Kidney glomerular epithelial cell (primary cell): ENCODE data around the gene B4GALNT3.
A peak's percentile ranks its signal among the peaks of the same experiment; 100 is the strongest.
"Not testable (repeated sequence)": the region's sequence is repeated elsewhere in the genome, so short reads cannot be mapped to it uniquely, and the experiment has no call there.

ENCODE experiments used
- DNase-seq: peaks from one replicate; lab custom pipeline; 2025; lab: John Stamatoyannopoulos, UW

B4GALNT3 gene

DNA sequence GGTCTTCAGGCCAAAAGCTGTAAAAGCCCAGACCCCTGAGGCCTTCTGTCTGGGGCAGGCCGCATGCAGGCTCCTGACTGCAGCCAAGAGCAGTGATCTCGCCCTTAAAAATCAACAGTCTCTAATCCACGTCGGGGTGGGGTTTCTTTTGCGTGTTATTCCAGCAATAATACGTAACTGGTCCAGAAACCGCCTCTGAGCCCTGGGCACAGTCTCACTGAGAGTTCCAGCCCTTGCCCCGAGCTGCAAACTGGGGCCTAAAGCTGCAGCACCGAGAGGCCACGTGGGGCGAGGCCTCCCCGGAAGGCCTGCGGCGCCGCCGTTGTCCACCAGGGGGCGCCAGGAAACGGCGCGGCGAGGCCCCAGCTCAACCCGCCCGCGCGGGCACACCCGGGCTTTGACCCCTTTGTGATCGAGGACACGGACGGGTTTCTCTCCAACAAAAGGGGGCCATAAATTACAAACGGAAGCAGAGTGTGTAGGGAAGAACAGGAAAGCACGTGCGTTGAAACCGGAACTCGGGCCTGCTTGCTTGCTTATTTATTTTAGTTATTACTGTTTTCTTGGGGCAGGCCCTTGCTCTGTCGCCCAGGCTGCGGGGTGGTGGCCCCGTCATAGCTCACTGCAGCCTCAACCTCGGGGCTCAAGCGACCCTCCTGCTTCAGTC lies 116.3 kb downstream of the B4GALNT3 start:
- peak; percentile 30 for DNase-seq

- no peak for DNase-seq
Observed at GRCh38 chr12:576615-577110, 116.9 kb downstream of the B4GALNT3 start.

- not testable (repeated sequence) for DNase-seq
Observed at GRCh38 chr12:577994-578747, 118.4 kb downstream of the B4GALNT3 start.

DNA sequence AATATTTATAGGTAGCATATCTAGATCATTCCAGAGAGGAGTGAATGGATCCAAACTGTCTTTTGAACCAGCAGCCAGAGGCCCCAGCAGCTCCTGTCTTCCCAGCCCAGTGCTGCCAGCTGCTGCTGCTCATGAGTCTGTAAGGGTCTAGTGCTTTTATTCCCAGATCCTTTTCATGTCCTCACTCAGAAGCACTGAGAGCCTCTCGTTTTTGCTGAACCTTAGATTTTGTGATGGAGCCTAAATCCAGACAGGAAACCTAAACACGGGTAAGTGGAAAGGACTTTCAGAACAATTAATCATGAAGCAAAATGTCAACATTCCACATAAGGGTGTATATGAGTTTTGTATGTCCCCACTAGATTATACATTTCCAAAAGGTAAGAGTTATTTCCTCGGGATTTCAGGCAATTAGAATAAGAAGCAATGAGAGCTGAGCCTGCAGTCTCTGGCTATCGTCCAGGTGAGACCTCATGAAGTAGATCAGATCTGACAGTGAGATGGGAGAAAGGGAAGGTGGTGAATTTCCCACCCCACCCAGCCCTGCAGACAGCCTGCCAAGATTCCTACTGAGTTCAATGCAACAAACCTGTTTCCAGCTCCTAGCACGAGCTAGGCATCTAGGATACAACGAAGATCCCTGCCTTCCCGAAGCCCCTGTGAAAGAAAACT lies 119.1 kb downstream of the B4GALNT3 start:
- DNase-seq = no peak

DNA sequence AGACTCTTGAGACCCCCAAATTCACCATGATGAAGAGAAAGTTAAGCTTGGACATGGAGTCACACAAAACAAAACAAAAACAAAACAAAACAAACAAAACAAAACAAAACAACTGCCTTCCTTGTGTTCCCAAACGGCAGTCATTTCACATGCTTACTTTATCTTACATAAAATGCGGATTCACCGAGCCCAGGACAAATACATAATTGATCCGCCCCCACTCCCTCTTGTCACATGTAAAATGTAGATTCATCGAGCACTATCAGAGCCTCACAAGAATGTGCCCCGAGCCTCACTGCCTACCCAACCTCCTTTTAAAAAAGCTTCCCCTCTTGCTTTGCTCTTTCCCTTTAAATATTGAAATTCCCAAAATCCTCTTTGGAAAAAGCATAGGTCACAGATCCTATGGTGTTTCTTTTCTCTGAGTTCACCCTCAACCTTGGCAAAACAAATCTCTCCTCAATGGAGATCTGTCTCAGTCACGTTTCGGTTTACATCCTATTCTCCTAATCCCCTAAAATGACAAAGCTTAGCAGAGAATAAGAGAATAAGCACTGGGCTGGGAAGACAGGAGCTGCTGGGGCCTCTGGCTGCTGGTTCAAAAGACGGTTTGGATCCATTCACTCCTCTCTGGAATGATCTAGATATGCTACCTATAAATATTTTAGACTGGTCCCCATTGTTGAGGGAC lies 119.8 kb downstream of the B4GALNT3 start:
- DNase-seq = no peak

DNA sequence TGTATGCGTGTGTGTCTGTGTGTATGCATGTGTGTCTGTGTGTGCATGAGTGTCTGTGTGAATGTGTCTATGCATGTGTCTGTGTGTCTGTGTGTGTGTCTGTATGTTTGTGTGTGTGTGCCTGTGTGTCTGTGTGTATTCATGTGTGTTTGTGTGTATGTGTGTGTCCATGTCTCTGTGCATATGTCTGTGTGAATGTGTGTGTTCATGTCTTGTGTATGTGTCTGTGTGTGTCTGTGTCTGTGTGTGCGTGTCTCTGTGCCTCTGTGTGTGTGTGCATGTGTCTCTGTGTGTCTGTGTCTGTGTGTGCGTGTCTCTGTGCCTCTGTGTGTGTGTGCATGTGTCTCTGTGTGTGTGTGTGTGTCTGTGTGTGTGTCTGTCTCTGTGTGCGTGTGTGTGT lies 121.1 kb downstream of the B4GALNT3 start:
- no peak for DNase-seq

DNA sequence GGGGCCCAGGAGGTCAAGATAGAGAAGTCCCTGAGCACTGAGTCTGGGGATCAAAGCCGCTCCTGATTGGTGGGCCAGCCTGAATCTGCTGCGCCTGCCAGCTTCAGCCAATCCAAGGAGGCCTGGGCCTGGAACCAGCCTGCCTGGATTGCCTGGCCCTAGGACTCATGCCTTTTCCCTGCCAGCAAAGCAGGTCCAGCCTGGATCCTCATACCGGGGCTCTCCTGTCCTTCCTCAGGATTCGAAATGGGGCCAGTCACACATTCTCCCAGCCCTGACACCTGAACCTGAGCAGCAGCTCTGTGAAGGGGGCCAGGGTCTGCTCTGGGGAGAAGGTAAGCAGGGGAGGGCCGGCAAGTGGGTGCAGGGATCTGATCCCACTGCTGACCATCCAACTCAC lies 121.6 kb downstream of the B4GALNT3 start:
- no peak for DNase-seq

DNA sequence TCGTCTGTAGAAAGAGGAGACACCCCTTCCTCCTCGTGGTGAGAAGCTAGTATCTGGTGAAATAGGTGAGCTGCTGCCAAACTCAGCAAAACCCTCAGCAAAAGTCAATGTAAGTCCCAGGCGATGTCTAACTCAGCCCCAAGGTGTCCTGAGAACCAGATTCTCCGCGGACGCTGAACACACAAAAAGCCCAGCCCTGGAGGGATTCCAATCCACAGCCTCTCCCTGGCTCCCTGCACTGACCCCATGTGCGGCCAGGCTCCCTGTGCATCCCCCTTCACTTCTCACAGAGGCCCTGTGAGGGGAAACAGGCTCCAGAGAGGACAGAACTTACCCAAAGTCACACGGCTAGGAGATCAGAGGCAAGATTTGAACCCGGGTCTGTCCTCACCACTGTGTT lies 122.0 kb downstream of the B4GALNT3 start:
- DNase-seq = no peak

DNA sequence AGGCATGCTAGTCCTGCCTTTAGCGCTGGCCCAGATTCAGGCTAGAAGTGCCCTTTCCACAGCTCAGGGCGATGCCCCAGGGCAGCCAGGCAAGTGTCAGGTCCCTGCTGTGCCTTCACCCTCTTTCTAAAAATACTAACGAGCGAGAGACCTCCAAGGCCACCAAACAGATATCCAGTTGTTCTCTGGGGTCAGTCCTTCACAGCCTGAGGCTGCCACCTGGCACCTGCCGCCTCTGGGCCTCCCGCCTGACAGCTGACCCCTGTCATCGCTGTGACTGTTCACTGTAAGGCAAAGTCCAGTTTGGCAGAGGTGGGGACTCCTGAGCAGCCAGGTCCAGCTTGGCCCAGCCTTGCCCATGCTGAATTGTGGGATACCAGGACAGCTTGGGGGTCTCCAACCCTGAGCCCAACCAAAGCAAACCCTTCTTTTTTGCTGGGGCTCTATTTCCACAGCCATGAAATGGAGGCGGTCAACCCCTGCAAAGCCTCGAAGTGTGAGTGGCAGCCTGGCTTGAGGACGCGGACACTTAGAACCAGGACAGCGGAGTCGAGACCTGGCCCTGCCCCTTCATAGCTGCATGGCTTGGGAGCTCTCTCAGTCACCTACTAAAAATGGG lies 123.6 kb downstream of the B4GALNT3 start:
- no peak for DNase-seq

DNA sequence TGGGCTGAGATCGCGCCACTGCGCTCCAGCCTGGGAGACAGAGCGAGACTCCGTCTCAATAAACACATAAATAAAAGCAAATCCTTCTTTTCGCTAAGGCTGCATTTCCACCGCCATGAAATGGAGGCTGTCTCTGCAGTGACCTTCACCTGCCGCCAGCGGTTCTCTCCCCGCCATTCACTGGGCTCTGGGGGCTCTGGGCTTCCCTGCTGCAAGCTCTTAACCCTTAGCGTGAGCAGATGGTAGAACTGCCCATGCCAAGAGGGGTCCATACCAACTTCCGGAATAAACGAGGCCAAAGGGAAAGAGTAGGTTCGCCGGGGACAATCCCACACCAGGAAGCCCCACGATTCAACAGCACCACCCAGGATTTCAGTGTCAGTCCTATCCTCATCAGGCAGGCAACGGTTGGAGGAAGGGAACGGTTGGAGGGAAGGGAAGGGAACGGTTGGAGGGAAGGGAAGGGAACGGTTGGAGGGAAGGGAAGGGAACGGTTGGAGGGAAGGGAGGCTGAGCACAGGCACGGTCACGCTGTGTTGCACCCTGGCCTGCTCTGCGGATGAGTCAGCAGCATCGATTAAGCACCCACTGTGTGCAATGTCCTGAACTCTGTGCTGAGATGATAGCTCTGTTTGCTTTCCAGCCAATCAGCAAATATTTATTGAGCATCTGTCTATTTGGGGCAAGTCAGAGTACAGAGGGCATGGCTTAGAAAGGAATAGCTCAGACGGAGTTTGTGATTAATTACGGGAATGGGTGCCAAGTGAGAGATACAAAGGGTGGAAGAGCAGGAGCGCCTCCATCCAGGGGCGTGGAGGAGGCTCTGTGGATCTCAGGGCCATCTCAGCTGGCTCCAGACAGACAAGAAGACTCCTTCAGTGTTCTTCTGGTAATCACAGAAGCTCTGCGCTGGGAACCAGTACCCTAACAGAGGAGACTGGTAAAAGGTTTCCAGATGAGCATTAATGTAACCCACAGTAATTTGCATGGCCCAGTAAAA lies 125.6 kb downstream of the B4GALNT3 start:
- no peak for DNase-seq

DNA sequence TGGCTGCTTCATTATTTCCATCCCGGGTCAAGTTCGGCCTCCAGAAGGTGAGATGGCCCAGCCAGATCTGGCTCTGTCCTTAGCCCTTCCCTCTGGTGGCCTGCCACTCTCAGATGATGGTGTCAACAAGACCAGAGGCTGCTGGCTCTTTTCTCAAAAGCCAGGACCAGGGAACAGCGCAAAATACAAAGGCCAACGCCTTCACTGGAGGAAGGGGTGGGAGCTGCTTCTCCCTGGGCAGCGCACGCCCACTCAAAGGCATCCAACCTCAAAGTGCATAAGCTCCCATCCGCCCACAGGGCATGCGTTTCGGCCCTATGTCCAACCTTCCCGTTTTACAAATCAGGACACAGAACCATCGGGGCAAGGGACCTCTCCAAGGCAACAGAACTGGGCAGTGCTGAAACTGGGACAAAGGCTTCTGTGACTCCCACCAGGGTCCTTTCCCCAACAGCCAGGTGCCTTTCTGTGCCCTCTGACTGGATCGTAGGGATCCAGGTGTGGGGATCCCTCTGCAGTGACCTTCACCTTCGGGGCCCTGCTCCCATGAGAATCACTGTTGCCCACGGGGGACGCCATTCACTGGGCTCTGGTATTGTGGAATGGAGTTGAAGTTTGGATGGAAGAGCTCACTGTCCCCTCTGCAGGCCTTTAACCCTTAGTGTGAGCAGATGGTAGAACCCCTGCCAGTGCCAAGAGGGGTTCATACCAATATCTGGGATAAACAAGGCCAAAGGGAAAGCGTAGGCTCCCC lies 126.8 kb downstream of the B4GALNT3 start:
- no peak for DNase-seq

- no peak for DNase-seq
Observed at GRCh38 chr12:587132-588023, 127.6 kb downstream of the B4GALNT3 start.

GRCh38 chr12:588024-588322 lies 128.2 kb downstream of the B4GALNT3 start:
- no peak for DNase-seq

- DNase-seq = no peak
Observed at GRCh38 chr12:588646-589045, 128.9 kb downstream of the B4GALNT3 start.

DNA sequence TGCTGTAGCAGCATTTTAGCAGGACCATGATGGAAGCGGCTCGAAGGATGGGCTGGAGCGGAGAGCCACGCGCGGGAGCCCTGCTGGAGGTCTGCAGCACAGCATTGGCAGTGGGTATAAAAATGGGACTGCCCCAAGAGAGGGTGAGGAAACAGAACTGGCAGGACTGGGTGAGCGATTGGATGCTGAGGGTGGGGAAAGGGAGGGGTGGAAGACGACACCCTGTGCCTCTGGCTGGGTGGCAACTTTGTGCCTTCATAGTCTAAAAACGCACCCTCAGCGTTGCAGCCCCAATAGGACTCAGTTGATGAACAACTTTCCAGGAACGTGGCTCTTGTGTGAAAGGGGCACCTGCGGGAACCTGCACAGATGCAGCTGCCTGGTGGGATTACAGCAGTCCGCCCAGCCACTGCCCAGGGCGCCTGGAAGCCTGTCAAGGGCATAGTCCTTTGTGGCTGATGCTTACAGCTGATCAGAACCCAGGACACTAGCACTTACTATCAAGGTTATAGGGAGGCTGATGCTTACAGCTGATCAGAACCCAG lies 130.5 kb downstream of the B4GALNT3 start:
- DNase-seq = no peak

GRCh38 chr12:591167-592023 lies 131.7 kb downstream of the B4GALNT3 start:
- DNase-seq = no peak

- no peak for DNase-seq
Observed at GRCh38 chr12:592024-592505, 132.3 kb downstream of the B4GALNT3 start.
